Colon (tissue), 2 donors: ENCODE data around the gene OR5D18.
"Not testable (repeated sequence)": the region's sequence is repeated elsewhere in the genome, so short reads cannot be mapped to it uniquely, and the experiment has no call there.

Source experiments
- FAIRE-seq: peaks from 2 replicates; lab custom pipeline; 2012; peaks lifted over from hg19 to GRCh38; lab: Jason Lieb, UNC
- donor health status: control.
- donor health status: control.

Gene OR5D18

GRCh38 chr11:55819330-55819729, at the start of gene OR5D18:
Gene OR5D18 (plus strand): TSS chr11:55819630. CDS start chr11:55819630, 0 bp downstream.
- FAIRE-seq: no peak

- FAIRE-seq: no peak
These were observed 46.3 kb upstream of the OR5D18 start, which contains the start of gene OR5D13 for GRCh38 chr11:55773138-55773537. Gene OR5D13 (plus strand): TSS chr11:55773438. CDS start chr11:55773438, 0 bp downstream.

GRCh38 chr11:55791606-55792005, 27.8 kb upstream of the OR5D18 start:
- FAIRE-seq: no peak

GRCh38 chr11:55793321-55793720, 26.1 kb upstream of the OR5D18 start:
- no peak for FAIRE-seq

GRCh38 chr11:55795256-55795655, 24.2 kb upstream of the OR5D18 start, which contains the start of gene OR5D14:
Gene OR5D14 (plus strand): TSS chr11:55795556. CDS start chr11:55795556, 0 bp downstream.
- no peak for FAIRE-seq

GRCh38 chr11:55806248-55806647, 13.2 kb upstream of the OR5D18 start:
- no peak for FAIRE-seq

- no peak for FAIRE-seq
These were observed 8.4 kb upstream of the OR5D18 start, which contains the start of gene OR5L1 for GRCh38 chr11:55811067-55811466. Gene OR5L1 (plus strand): TSS chr11:55811367. CDS start chr11:55811467, 100 bp downstream.

GRCh38 chr11:55826919-55827318, 7.5 kb downstream of the OR5D18 start, which contains the start of gene OR5L2:
Gene OR5L2 (plus strand): TSS chr11:55827219. CDS start chr11:55827219, 0 bp downstream.
- FAIRE-seq: no peak

GRCh38 chr11:55838452-55838851, 19.0 kb downstream of the OR5D18 start, which contains the start of gene OR5D16:
Gene OR5D16 (plus strand): TSS chr11:55838752. CDS start chr11:55838752, 0 bp downstream.
- FAIRE-seq: no peak

GRCh38 chr11:55847453-55847852, 28.0 kb downstream of the OR5D18 start:
- no peak for FAIRE-seq

- FAIRE-seq: no peak
These were observed 29.6 kb downstream of the OR5D18 start for GRCh38 chr11:55849037-55849436.

GRCh38 chr11:55852141-55852540, 32.7 kb downstream of the OR5D18 start:
- no peak for FAIRE-seq

GRCh38 chr11:55854704-55855103, 35.3 kb downstream of the OR5D18 start:
- no peak for FAIRE-seq

- FAIRE-seq: not testable (repeated sequence)
These were observed 47.9 kb downstream of the OR5D18 start for GRCh38 chr11:55867354-55867753.
